Stimulated activated CD8-positive, alpha-beta memory T cell treated with anti-CD3 and anti-CD28 coated beads, Interleukin-7, amount 100 ng/mL, for 4 hours (primary cell): Measurements from ENCODE around the gene USP6NL.

ENCODE experiments used
- DNase-seq, 2 donors: peaks; one replicate each; pipeline ENCODE4 v3.0.0-alpha.2; 2020; ENCODE audit warnings: low read depth in 2 of 2

Gene USP6NL

GRCh38 chr10:11551104-11551503 is 60.3 kb downstream of the USP6NL start:
- DNase-seq, result no peak

GRCh38 chr10:11548768-11549099 is 62.7 kb downstream of the USP6NL start:
- no peak for DNase-seq

- DNase-seq, result no peak
Measured at GRCh38 chr10:11548065-11548767, 63.2 kb downstream of the USP6NL start.

GRCh38 chr10:11546581-11546980 is 64.9 kb downstream of the USP6NL start:
- DNase-seq, result no peak

- DNase-seq, result no peak
Measured at GRCh38 chr10:11541296-11541695, 70.2 kb downstream of the USP6NL start.

- DNase-seq, result no peak
Measured at GRCh38 chr10:11539191-11539868, 72.1 kb downstream of the USP6NL start.

- DNase-seq, result no peak
Measured at GRCh38 chr10:11538834-11539190, 72.6 kb downstream of the USP6NL start.

GRCh38 chr10:11536228-11536627 is 75.2 kb downstream of the USP6NL start:
- DNase-seq, result no peak

- no peak for DNase-seq
Measured at GRCh38 chr10:11535346-11535959, 76.0 kb downstream of the USP6NL start.

GRCh38 chr10:11533328-11533781 is 78.1 kb downstream of the USP6NL start:
- no peak for DNase-seq

GRCh38 chr10:11532306-11532705 is 79.1 kb downstream of the USP6NL start:
- no peak for DNase-seq

GRCh38 chr10:11530806-11531205 is 80.6 kb downstream of the USP6NL start:
- DNase-seq, result no peak

GRCh38 chr10:11529276-11529903 is 82.1 kb downstream of the USP6NL start:
- no peak for DNase-seq

- DNase-seq, result no peak
Measured at GRCh38 chr10:11528286-11528685, 83.2 kb downstream of the USP6NL start.

GRCh38 chr10:11527691-11528255 is 83.7 kb downstream of the USP6NL start:
- no peak for DNase-seq

- DNase-seq, result no peak
Measured at GRCh38 chr10:11527068-11527467, 84.4 kb downstream of the USP6NL start.

GRCh38 chr10:11525503-11525902 is 85.9 kb downstream of the USP6NL start:
- no peak for DNase-seq

- DNase-seq, result no peak
Measured at GRCh38 chr10:11522821-11523245, 88.6 kb downstream of the USP6NL start.

GRCh38 chr10:11521860-11522259 is 89.6 kb downstream of the USP6NL start:
- DNase-seq, result no peak

- no peak for DNase-seq
Measured at GRCh38 chr10:11520892-11521291, 90.6 kb downstream of the USP6NL start.

- no peak for DNase-seq
Measured at GRCh38 chr10:11517150-11517549, 94.3 kb downstream of the USP6NL start.

GRCh38 chr10:11516431-11516746 is 95.1 kb downstream of the USP6NL start:
- no peak for DNase-seq
